ENCODE results near the gene UGT1A5.
"Not testable (repeated sequence)": the region's sequence is repeated elsewhere in the genome, so short reads cannot be mapped to it uniquely, and the experiment has no call there.

UGT1A5 gene

DNA sequence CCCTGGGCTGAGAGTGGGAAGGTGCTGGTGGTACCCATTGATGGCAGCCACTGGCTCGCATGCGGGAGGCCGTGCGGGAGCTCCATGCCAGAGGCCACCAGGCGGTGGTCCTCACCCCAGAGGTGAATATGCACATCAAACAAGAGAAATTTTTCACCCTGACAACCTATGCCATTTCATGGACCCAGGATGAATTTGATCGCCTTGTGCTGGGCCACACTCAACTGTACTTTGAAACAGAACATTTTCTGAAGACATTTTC is 34.5 kb downstream of the UGT1A5 start:
- no peak for DNase-seq

DNA sequence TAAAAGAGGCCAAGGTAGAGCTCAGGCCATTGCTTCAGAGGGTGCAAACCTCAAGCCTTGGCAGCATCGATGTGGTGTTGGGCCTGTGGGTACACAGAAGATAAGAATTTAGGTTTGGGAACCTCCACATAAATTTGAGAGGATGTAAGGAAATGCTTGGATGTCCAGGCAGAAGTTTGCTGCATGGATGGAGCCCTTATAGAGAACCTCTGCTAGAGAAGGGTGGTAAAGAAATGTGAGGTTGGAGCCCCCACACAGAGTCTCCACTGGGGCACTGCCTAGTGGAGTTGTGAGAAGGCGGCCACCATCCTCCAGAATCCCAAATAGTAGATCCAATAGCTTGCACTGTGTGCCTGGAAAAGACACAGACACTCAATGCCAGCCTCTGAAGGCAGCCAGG is 38.0 kb downstream of the UGT1A5 start:
- DNase-seq = not testable (repeated sequence)

DNA sequence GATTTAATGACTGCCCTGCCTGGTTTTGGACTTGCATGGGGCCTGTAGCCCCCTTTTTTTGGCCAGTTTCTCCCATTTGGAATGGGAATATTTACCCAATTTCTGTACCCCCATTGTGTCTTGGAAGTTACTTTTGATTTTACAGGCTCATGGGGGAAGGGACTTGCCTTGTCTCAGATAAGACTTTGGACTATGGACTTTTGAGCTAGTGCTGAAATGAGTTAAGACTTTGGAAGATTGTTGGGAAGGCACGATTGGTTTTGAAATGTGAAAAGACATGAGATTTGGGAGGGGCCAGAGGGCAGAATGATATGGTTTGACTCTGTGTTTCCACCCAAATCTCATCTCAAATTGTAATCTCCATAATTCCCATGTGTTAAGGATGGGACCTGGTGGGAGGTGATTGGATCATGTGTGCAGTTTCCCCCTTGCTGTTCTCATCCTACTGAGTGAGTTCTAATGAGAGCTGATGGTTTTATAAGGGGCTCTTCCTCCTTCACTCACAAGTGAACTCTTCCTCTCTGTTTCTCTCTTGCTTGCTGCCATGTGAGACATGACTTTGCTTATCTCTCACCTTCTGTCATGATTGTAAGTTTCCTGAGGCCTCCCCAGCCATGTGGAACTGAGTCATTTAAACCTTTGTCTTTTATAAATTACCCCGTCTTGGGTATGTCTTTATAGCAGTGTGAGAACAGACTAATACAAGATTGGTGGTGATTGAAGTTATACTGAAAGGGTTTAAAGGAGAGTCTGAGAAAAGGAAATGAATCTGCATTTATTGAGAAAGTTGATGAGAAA is 38.7 kb downstream of the UGT1A5 start:
- DNase-seq = not testable (repeated sequence)

DNA sequence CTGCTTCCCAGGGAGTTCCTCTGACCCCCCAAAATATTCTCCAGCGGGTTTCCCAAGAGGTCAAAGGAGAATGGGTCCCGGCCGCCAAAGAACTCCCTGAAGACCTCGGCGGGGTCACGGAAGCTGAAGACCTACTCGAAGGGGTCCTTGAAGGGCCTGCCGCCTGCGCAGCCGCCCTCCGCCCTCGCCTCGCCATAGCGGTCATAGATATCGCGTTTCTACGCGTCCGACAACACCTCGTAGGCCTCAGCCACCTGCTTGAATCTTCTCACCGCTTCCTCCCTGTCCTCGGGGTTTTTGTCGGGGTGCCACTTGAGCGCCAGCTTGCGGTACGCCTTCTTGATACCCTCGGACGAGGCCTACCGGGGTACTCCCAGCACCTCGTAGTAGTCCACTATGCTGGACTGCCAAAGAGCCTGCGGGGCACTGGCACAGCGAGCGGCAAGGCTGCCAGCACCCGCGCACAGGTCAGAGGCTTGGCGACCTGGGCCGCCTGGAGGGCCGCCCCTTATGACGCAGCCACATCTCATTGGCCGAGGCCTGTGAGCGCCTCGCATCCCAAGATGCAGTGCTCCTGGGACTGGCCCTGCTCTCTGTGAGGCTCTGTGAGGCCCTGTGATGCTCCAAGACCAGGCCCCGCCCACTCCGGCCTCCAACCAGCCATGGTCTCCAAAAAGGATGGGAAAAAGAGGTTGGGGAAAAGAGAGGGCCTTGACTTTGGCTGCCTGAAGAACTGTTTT is 42.3 kb downstream of the UGT1A5 start:
- DNase-seq = no peak

DNA sequence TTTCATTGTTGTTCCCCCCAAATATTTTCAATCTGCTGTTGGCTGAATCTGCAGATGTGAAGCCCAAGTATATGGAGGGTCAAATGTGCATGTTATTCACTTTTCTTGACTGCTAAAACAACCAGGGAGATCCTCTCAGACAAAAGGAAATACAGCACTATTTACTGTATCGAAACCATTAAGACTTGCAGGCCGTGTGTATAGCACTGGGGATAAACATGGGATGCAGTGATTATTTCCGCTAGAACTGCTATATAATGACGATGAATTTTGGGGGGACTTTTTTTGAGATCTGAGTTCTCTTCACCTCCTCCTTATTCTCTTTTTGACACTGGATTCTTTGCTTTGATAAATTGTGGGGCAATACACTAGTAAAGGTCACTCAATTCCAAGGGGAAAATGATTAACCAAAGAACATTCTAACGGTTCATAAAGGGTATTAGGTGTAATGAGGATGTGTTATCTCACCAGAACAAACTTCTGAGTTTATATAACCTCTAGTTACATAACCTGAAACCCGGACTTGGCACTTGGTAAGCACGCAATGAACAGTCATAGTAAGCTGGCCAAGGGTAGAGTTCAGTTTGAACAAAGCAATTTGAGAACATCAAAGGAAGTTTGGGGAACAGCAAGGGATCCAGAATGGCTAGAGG is 43.8 kb downstream of the UGT1A5 start:
- no peak for DNase-seq

DNA sequence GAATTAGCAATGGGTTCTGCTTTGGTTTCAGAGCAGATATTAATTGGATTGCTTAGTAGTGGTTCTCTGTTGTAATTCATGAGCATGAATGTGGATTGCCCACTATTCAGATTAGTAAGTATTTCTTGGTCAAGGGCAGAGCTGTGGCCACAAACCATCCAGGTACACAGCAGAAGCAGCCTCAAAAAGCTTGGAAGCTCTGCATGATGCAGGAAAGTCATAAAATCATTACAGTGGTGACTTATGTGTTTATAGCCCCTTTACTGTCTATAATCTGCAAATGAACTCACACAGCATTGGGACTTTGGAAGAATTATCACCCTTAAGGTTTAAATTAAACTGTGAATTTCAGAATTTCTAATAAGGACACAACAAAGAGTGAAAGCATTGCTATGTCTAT is 45.4 kb downstream of the UGT1A5 start:
- DNase-seq = no peak

DNA sequence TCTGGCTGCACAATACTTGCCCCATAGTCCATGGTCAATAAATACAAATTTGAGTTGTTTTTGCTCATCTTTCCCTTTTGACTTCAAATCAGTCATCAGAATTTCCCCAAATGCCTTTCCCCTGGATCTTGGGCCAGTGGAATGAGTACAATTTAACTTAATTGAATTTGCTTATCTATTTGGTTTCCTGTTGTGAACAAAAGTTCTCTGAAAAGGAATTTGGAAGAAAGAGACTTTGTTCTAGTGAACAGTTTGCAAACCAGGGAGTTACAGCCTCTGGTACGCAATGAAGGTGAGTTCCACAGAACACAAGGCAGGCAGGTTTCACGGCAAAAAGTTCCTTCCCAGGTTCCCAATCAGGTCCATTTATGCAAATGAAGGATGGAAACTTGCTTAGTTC is 46.1 kb downstream of the UGT1A5 start:
- no peak for DNase-seq

DNA sequence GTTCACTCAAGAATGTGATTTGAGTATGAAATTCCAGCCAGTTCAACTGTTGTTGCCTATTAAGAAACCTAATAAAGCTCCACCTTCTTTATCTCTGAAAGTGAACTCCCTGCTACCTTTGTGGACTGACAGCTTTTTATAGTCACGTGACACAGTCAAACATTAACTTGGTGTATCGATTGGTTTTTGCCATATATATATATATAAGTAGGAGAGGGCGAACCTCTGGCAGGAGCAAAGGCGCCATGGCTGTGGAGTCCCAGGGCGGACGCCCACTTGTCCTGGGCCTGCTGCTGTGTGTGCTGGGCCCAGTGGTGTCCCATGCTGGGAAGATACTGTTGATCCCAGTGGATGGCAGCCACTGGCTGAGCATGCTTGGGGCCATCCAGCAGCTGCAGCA is 47.3 kb downstream of the UGT1A5 start, which contains the start of gene UGT1A1:
UGT1A1 (plus strand) TSS at position 228 of the 400 bp plus-strand sequence; CDS start at position 246, 18 bp downstream.
- DNase-seq = no peak

DNA sequence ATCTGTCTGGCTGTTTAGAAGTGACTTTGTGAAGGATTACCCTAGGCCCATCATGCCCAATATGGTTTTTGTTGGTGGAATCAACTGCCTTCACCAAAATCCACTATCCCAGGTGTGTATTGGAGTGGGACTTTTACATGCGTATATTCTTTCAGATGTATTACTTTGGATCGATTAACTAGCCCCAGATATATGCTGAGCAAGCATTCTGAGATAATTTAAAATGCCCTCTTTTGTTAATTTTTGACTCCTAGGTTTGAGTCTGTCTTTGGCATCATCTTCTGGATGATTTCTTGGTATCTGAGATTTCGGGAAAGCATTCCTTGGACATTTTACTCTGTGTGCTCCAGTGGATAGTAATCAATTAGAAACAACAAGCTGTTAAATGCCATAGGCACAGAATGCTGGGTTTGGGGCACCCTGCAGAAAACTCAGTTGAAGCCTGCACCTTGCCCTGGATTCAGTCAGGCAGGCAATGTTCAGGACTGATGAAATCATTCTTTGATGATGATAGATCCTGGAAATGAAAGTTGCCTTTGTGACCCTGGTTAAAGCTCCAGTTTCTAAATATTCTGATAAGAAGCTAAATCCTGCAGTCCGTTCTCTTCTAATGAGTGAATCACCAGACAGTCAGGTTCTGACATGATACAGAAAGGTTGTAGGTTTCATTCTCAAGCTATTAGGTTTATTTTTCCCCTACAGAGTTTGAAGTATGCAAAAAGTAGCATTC is 48.5 kb downstream of the UGT1A5 start:
- DNase-seq = no peak

DNA sequence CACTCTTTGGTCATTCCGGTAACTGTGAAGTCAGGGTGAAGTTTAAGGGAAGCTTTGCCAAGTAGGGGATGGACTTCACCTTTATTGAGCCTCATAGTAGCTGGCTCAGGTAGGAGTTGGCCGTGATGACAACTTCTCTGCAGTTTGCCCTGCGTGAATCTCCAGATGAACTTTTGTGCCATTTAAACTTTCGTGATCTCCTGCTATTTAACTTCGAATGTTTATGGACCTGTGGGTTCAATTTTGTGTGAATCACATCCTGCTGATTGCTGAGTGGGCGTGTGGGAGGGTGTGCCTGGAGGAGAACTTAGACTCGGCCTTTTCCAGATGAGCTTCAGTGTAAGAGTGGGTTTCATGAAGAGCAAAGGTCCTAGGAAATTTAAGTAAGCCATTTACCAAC is 51.6 kb downstream of the UGT1A5 start:
- DNase-seq = no peak

DNA sequence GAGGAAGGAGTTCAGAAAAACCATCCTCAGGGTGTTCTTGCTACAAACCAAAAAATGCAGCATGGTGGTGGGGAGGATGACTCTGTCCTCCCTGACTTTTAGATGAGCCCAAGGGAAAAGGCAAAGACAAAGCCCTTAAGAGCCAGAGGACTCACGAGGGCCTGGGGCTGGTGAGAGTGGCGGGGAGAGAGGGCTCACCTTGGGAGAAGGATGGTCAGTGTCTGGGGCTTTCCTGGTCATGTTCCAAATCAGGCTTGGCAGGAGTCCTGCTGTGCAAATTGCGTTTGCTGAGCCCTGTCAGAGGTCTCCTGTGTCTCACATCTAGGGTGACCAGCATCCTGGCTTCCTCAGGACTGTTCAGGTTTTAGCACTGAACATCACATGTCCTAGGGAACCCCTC is 52.1 kb downstream of the UGT1A5 start:
- no peak for DNase-seq

DNA sequence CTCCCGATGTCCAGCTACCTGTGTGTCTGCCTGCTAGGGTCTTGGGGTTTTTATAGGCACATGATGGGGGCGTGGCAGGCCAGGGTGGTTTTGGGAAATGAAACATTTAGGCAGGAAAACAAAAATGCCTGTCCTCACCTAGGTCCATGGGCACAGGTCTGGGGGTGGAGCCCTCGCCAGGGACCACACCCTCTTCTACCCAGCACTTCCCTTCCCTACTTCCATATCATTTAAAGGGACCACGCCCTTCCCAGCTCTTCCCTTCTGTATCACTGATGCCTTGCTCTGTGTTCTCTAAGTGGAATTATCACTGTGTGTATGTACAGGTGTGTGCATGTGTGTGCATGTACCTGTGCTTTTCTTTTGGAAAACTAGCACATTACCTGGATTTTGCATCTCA is 53.7 kb downstream of the UGT1A5 start:
- no peak for DNase-seq

DNA sequence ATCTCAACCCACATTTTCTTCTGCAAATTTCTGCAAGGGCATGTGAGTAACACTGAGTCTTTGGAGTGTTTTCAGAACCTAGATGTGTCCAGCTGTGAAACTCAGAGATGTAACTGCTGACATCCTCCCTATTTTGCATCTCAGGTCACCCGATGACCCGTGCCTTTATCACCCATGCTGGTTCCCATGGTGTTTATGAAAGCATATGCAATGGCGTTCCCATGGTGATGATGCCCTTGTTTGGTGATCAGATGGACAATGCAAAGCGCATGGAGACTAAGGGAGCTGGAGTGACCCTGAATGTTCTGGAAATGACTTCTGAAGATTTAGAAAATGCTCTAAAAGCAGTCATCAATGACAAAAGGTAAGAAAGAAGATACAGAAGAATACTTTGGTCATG is 55.4 kb downstream of the UGT1A5 start:
- DNase-seq = no peak

DNA sequence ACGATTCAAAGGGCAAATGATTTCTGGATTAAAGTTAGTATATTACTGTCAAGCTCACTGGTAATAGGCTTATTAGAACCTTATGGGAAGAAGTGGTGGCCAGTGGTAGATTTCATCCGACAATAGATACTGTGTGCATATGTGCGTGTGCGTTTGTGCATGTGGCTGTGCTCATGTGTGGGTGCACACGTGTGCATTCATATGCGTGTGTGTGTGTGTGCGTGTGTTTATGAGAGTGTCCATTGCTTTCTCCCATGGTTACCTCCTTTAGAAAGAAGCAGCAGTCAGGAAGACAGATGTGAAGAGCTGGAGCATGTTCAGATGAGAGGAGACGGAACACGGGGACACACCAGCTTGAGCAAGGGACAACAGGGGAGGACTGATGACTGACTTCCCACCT is 56.6 kb downstream of the UGT1A5 start:
- no peak for DNase-seq

DNA sequence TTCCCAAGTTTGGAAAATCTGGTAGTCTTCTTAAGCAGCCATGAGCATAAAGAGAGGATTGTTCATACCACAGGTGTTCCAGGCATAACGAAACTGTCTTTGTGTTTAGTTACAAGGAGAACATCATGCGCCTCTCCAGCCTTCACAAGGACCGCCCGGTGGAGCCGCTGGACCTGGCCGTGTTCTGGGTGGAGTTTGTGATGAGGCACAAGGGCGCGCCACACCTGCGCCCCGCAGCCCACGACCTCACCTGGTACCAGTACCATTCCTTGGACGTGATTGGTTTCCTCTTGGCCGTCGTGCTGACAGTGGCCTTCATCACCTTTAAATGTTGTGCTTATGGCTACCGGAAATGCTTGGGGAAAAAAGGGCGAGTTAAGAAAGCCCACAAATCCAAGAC is 59.4 kb downstream of the UGT1A5 start:
- DNase-seq = no peak

DNA sequence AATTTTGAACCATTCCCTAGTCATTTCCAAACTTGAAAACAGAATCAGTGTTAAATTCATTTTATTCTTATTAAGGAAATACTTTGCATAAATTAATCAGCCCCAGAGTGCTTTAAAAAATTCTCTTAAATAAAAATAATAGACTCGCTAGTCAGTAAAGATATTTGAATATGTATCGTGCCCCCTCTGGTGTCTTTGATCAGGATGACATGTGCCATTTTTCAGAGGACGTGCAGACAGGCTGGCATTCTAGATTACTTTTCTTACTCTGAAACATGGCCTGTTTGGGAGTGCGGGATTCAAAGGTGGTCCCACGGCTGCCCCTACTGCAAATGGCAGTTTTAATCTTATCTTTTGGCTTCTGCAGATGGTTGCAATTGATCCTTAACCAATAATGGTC is 59.9 kb downstream of the UGT1A5 start:
- no peak for DNase-seq

DNA sequence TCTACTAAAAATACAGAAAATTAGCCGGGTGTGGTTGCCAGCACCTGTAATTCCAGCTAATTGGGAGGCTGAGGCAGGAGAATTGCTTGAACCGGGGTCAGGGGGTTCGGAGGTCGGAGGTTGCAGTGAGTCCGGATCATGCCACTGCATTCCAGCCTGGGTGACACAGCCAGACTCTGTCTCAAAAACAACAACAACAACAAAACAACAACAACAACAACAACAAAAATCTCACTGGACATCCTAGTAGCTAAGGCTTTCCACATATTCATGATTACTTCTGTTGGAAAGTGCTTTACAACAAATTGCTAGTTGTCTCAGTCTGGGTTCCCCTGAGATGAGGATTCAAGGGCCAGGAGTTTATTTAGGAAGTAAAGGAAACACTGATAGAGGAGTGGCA is 61.1 kb downstream of the UGT1A5 start:
- no peak for DNase-seq

DNA sequence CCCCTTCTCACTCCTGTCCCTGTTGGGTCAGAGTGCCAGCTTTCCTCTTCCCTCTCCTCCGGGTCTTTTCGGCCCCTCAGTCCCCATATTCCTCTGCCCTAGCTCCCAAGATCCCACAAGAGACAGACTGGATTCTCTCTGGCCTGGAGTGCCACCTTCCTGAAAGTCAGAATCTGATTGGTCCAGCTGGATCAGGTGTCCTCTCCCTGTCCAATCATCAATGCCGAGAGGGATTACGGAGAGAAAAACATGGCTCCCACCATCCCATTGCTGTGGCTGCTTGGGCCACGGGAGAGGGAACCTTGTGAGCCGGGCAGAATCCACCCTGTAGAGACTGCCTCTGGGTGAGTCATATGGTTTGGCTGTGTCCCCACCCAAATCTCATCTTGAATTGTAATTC is 62.7 kb downstream of the UGT1A5 start:
- no peak for DNase-seq

DNA sequence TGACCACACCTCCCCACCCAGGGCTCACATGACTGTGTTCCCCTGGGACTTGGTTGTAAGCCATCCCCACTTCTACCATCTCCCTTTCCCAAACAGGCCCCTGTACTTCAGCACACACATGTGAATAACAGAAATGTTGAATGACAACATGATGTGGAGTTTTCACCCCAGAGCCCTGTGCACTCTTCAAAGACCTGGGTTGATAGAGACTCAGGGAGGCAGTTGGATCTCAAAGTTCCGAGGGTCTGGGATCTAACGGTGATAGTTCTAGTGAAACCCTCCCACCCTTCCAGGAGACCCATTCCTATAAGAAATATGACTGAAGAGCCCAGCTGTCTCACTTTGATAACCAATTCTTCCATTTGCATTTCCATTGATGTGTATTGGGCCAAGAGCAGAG is 65.3 kb downstream of the UGT1A5 start, which contains the start of gene MROH2A:
MROH2A (plus strand) TSS at position 301 of the 400 bp plus-strand sequence. CDS start 1,029 bp downstream, outside the sequence.
- DNase-seq = no peak

DNA sequence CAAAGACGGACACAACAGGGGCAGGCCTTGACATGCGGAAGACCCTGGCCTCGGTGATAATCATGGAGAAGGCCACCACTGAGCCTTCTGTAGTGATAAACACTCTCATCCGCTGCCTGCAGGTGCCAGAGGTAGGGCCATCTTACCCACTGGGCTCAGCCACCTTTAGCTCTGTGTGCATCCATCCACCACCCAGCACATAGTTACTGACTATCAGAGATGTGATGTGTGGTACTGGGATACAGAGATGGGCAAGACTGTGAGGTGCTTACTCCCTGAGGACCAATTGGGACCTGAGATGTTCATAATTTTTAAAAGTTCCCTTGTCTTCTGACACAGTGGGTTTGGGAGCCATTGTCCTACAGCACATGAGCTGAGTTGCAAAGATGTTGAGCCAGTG is 67.0 kb downstream of the UGT1A5 start:
- DNase-seq = no peak

DNA sequence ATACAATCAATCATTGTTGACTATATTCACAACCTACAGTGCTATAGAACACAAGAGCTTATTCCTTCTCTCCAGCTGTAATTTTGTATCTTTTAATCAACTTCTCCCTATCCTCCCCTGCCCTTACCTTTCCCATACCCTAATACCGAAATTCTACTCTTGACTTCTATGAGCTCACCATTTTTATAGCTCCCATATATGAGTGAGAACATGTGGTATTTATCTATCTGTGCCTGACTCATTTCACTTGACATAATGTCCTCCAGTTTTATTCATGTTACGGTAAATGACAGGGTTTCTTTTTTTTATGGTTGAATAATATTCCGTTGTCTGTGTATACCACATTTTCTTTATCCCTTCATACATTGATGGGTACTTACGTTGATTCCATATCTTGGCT is 68.1 kb downstream of the UGT1A5 start:
- no peak for DNase-seq

DNA sequence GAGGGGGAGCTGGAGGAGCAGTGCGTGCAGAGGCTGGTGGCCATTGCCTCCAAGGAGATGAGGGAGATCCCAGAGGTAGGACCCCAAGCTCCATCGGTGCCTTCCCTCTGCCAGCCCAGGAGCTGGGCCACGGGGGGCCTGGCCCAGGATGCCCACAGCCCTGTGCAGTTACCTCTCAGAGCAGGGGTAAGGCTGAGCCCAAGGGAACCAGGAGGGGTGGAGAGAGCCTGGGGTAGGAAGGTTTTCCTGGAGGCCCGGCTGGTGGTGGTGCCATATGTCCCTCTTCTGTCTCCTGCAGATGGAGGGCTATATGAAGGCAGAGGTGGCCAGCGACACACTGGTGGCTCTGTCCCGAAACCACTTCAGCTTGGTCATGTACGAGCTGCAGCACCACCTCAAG is 76.8 kb downstream of the UGT1A5 start:
- DNase-seq = no peak

DNA sequence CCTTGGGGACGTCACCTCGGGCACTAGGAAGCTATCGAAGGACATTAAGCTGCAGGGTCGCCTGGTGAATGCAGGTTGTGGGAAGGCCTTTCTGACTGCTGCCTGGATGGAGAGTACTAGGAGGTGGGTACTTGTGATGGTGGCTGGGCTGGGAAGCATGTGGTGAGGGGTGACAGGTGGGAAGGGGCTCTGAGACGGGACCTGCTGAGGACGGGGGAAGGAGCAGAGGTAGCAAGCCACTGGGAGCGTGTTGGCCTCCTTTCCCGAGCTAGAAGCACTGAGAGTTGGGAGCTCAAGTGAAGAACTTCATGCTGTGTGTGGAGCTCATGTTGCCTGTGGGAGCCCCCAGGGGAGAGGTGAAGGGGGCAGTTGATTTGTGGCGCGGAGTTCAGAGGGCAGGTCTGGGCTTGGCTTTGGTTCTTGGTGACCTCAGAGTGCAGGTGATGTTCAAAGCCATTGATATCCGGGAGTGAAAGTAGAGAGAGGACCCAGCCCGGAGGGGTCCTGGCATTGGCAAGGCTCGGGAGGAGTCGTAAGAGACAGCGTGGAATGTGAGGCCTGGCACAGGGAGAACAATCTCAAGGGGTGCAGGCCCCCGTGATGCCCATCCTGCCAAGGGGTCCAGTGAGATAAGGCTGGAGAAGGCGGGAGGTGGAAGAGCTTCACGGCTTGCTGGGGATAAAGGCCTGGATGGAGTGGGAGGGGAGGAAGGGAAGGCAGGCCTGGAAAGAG is 78.6 kb downstream of the UGT1A5 start:
- no peak for DNase-seq
